ENCODE measurements around the gene SCG3. TPM values are rescaled to one million over a fixed set of nuclear protein-coding genes. Genes with fewer than 3 reads are reported as not detected.
"Not testable (repeated sequence)": the region's sequence is repeated elsewhere in the genome, so short reads cannot be mapped to it uniquely, and the experiment has no call there.

SCG3 gene
- total and polyA plus RNA-seq, 2 of the 4 experiments (the other 2 are of a cell fraction) = 0.02 TPM; not detected in 1

DNA sequence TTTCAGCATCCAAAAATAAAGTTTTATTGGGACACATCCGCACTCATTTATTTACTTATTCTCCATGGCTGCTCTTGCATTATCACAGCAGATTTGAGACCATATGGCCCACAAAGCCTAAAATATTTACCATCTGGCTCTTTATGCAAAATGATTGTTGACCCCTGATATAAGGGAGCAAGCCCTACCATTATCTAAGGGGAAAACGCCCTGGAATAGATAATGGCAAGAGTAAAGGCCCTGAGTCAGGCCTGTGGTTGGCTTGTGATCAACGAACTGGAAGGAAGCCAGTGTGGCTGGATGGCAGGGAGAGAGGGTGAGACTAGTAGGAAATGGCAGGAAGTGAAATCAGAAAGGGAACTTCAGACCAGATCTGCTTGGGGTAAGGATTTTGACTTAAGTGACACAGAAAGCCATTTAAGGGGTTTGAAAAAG is 34.2 kb upstream of the SCG3 start:
- Histone ChIP-seq H3K27me3 (ENCODE audit: control insufficient read depth, insufficient read depth, low read length) (peaks cover 9% of the 10 kb centered on the region), H2BK5ac (ENCODE audit: low read depth, low read length, poor library complexity, severe bottlenecking) (no peak overlapping the region), H3K23ac (ENCODE audit: low read depth, low read length) (no peak overlapping the region), H2AK5ac (ENCODE audit: low read depth, low read length) (no peak overlapping the region), H2AK9ac (replicated peaks; ENCODE audit: low read depth, low read length, poor library complexity) (no peak overlapping the region), H2BK15ac (ENCODE audit: low read depth, low read length) (no peak overlapping the region), H3K9me3 (ENCODE audit: control insufficient read depth, insufficient read depth, low read length) (no peaks in the 10 kb centered on the region), H3K27ac (ENCODE audit: insufficient read depth, low read length) (no peak overlapping the region), H3K79me1 (ENCODE audit: low read depth in 1 of 2, low read length in 2 of 2) (no peaks in the 10 kb centered on the region), H4K91ac (ENCODE audit: insufficient read depth, low read depth, low read length) (no peak overlapping the region), H2AFZ (replicated peaks; ENCODE audit: low read length, poor library complexity) (peak overlapping the region; percentile 2), H4K5ac (ENCODE audit: low read depth, low read length) (no peak overlapping the region), H4K8ac (ENCODE audit: low read depth in 2 of 2, low read length in 2 of 2) (no peak overlapping the region), H3K4ac (ENCODE audit: low read depth, low read length) (no peak overlapping the region), H3K4me3 (ENCODE audit: insufficient read depth, low read depth, low read length) (no peak overlapping the region), H3K9me1 (ENCODE audit: insufficient read depth, low read length) (no peaks in the 10 kb centered on the region), H3K9ac (ENCODE audit: low read depth, low read length) (no peak overlapping the region), H3K56ac (ENCODE audit: extremely low read depth, insufficient read depth, low read length) (no peak overlapping the region), H4K20me1 (ENCODE audit: insufficient read depth, low read length) (no peaks in the 10 kb centered on the region), H2BK20ac (ENCODE audit: low read depth, low read length) (no peak overlapping the region), H3K14ac (replicated peaks; ENCODE audit: low read depth, low read length) (no peak overlapping the region), H2BK120ac (ENCODE audit: low read depth, low read length) (no peak overlapping the region), H3K4me2 (ENCODE audit: low read depth, low read length) (no peak overlapping the region), H3K18ac (ENCODE audit: low read depth, low read length) (no peak overlapping the region), H3K36me3 (ENCODE audit: control insufficient read depth, insufficient read depth, low read length) (no peaks in the 10 kb centered on the region), H3K4me1 (ENCODE audit: control insufficient read depth, insufficient read depth, low read length) (no peaks in the 10 kb centered on the region)
- dilution Hi-C loops (cut with HindIII; ENCODE audit: low sequenced_read_pairs, unreplicated experiment) (no loop called here), intact Hi-C loops (cut with micrococcal nuclease) (no loop called here), in situ Hi-C loops (cut with MboI; ENCODE audit: low sequenced_read_pairs) (loop anchor here (25.0 kb wide), 1 partner anchor 265 kb away; no protein-coding TSS in a partner anchor)
- ChIA-PET POLR2A (ENCODE audit: unreplicated experiment) (no interaction called here), CTCF (interaction anchor here (1.3 kb wide), 1 partner anchor 129 kb away, joined by 5 read pairs; no protein-coding TSS in a partner anchor)
- BruUV-seq (replicated peaks) = no TSS peak
- DNase-seq (peak; percentile 43), ATAC-seq (ENCODE audit: low read depth) (peak; percentile 24; the same call in 1 of the 2 replicates)
- WGBS, 2 experiments (ENCODE audit: extremely low coverage in 2 of 2, insufficient read length in 1 of 2) = 43% methylated on average over 1 of the region's 3 CpGs; no CpG with 5 or more reads in 1 of the 2 experiments
- TF ChIP-seq POLR2A (IDR thresholded peaks at IDR 0.05; ENCODE audit: low read depth, low read length) = no peak
- TF ChIP-seq, protein P1, sequence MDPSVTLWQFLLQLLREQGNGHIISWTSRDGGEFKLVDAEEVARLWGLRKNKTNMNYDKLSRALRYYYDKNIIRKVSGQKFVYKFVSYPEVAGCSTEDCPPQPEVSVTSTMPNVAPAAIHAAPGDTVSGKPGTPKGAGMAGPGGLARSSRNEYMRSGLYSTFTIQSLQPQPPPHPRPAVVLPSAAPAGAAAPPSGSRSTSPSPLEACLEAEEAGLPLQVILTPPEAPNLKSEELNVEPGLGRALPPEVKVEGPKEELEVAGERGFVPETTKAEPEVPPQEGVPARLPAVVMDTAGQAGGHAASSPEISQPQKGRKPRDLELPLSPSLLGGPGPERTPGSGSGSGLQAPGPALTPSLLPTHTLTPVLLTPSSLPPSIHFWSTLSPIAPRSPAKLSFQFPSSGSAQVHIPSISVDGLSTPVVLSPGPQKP (IDR thresholded peaks at IDR 0.05; ENCODE audit: borderline replicate concordance, low read depth, low read length) = no peak
- no peak for TF ChIP-seq SMC3 (IDR thresholded peaks at IDR 0.05; ENCODE audit: low read depth, low read length)
- no peak for TF ChIP-seq RCOR1 (IDR thresholded peaks at IDR 0.05; ENCODE audit: insufficient replicate concordance, low read length)
- no peak for TF ChIP-seq RFX5 (IDR thresholded peaks at IDR 0.05; ENCODE audit: low read depth, low read length)
- TF ChIP-seq MAZ (IDR thresholded peaks at IDR 0.05; ENCODE audit: borderline replicate concordance, low read depth, low read length) = no peak
- no peak for TF ChIP-seq FOS (IDR thresholded peaks at IDR 0.05; ENCODE audit: low read depth, low read length)
- TF ChIP-seq CHD1 (IDR thresholded peaks at IDR 0.05; ENCODE audit: low read depth, low read length) = no peak
- no peak for TF ChIP-seq CEBPB (IDR thresholded peaks at IDR 0.05; ENCODE audit: low read depth, low read length)

DNA sequence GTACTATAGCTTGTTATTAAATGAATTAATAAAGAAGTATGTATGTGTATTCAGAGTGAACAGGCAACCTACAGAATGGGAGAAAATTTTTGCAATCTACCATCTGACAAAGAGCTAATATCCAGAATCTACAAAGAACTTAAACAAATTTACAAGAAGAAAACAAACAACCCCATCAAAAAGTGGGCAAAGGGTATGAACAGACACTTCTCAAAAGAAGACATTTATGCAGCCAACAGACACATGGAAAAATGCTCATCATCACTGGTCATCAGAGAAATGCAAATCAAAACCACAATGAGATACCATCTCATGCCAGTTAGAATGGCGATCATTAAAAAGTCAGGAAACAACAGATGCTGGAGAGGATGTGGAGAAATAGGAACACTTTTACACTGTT is 33.2 kb upstream of the SCG3 start:
- H3K79me1 ChIP-seq (ENCODE audit: low read depth in 1 of 2, low read length in 2 of 2); H3K14ac ChIP-seq (replicated peaks; ENCODE audit: low read depth, low read length); DNase-seq; H3K4ac ChIP-seq (ENCODE audit: low read depth, low read length); BruUV-seq (replicated peaks); H4K20me1 ChIP-seq (ENCODE audit: insufficient read depth, low read length); ATAC-seq (ENCODE audit: low read depth); H2AK5ac ChIP-seq (ENCODE audit: low read depth, low read length); H3K9me1 ChIP-seq (ENCODE audit: insufficient read depth, low read length); H2BK20ac ChIP-seq (ENCODE audit: low read depth, low read length); H3K27me3 ChIP-seq (ENCODE audit: control insufficient read depth, insufficient read depth, low read length); H3K4me3 ChIP-seq (ENCODE audit: insufficient read depth, low read depth, low read length); H4K91ac ChIP-seq (ENCODE audit: insufficient read depth, low read depth, low read length); H3K4me1 ChIP-seq (ENCODE audit: control insufficient read depth, insufficient read depth, low read length); H2BK120ac ChIP-seq (ENCODE audit: low read depth, low read length); dilution Hi-C loops (cut with HindIII; ENCODE audit: low sequenced_read_pairs, unreplicated experiment); H2BK15ac ChIP-seq (ENCODE audit: low read depth, low read length); H3K4me2 ChIP-seq (ENCODE audit: low read depth, low read length); intact Hi-C loops (cut with micrococcal nuclease); H2BK5ac ChIP-seq (ENCODE audit: low read depth, low read length, poor library complexity, severe bottlenecking); H3K36me3 ChIP-seq (ENCODE audit: control insufficient read depth, insufficient read depth, low read length); H3K18ac ChIP-seq (ENCODE audit: low read depth, low read length); H3K9ac ChIP-seq (ENCODE audit: low read depth, low read length); H2AK9ac ChIP-seq (replicated peaks; ENCODE audit: low read depth, low read length, poor library complexity); H3K9me3 ChIP-seq (ENCODE audit: control insufficient read depth, insufficient read depth, low read length); H4K8ac ChIP-seq (ENCODE audit: low read depth in 2 of 2, low read length in 2 of 2); H3K56ac ChIP-seq (ENCODE audit: extremely low read depth, insufficient read depth, low read length); H4K5ac ChIP-seq (ENCODE audit: low read depth, low read length); POLR2A ChIA-PET (ENCODE audit: unreplicated experiment); H3K27ac ChIP-seq (ENCODE audit: insufficient read depth, low read length); H3K23ac ChIP-seq (ENCODE audit: low read depth, low read length); H2AFZ ChIP-seq (replicated peaks; ENCODE audit: low read length, poor library complexity): not testable (repeated sequence)
- in situ Hi-C loops (cut with MboI; ENCODE audit: low sequenced_read_pairs) = loop anchor here (25.0 kb wide), 1 partner anchor 264 kb away; no protein-coding TSS in a partner anchor
- no CpG with 5 or more reads among the region's 1 CpG for WGBS, 2 experiments (ENCODE audit: extremely low coverage in 2 of 2, insufficient read length in 1 of 2)
- CTCF ChIA-PET = interaction anchor here (1.3 kb wide), 1 partner anchor 128 kb away, joined by 5 read pairs; no protein-coding TSS in a partner anchor
